HepG2 (cell line): ENCODE results near the gene BRAP. TPM values are rescaled to one million over a fixed set of nuclear protein-coding genes. Genes with fewer than 3 reads are reported as not detected.

Experiments
- AGO1 ChIP-seq: fragments of 200-400 bp; formaldehyde crosslinking; IDR thresholded peaks from 2 replicates; pipeline ENCODE4 v1.6.1; 2017; ENCODE audit warnings: mild to moderate bottlenecking, low read depth, low read length, moderate library complexity; ENCODE audit not compliant: poor library complexity, severe bottlenecking
- ATF3 ChIP-seq: sonication (generic); formaldehyde crosslinking; IDR thresholded peaks from 2 replicates; pipeline ENCODE4 v1.4.0; 2020; ENCODE audit warnings: missing genetic modification reagents
- CBX1 ChIP-seq: IDR thresholded peaks from one replicate; pipeline ENCODE4 v1.6.1; 2016; ENCODE audit warnings: antibody characterized with exemption, low read depth
- HINFP ChIP-seq: sonication (generic); formaldehyde crosslinking; IDR thresholded peaks from 2 replicates; pipeline ENCODE4 v1.4.0; 2020; ENCODE audit warnings: low read depth, mild to moderate bottlenecking, missing genetic modification reagents
- HNF4G ChIP-seq, 2 experiments: sonication (generic) in 1 of 2; formaldehyde crosslinking in 1 of 2; IDR thresholded peaks; 2 replicates each; pipeline versions ENCODE4 v1.4.0 to v1.6.1; 2011 to 2020; ENCODE audit warnings: borderline replicate concordance in 2 of 2, low read depth in 2 of 2, mild to moderate bottlenecking in 2 of 2, low read length in 1 of 2, missing genetic modification reagents in 1 of 2, moderate library complexity in 1 of 2
- IKZF1 ChIP-seq: fragments of 450-650 bp; IDR thresholded peaks from 2 replicates; pipeline ENCODE4 v1.7.1; 2016
- IRF1 ChIP-seq: sonication (generic); formaldehyde crosslinking; IDR thresholded peaks from 2 replicates; pipeline ENCODE4 v1.4.0; 2020; ENCODE audit warnings: low read depth, mild to moderate bottlenecking, missing genetic modification reagents
- MAX ChIP-seq: IDR thresholded peaks from 2 replicates; pipeline ENCODE4 v1.6.1; 2012; ENCODE audit warnings: inconsistent platforms
- NPAS2 ChIP-seq: sonication (generic); formaldehyde crosslinking; IDR thresholded peaks from 2 replicates; pipeline ENCODE4 v1.8.0; 2022; ENCODE audit warnings: mild to moderate bottlenecking, missing genetic modification reagents, borderline replicate concordance
- PAXIP1 ChIP-seq: sonication (generic); formaldehyde crosslinking; conservative IDR thresholded peaks from 2 replicates; pipeline ENCODE4 v1.4.0; 2020; ENCODE audit warnings: mild to moderate bottlenecking, missing genetic modification reagents, moderate library complexity
- POLR2AphosphoS5 ChIP-seq: IDR thresholded peaks from 2 replicates; pipeline ENCODE4 v1.6.1; 2012; ENCODE audit warnings: low read depth, low read length
- PRMT3 ChIP-seq: sonication (generic); formaldehyde crosslinking; IDR thresholded peaks from 2 replicates; pipeline ENCODE4 v1.8.1; 2022; ENCODE audit warnings: low read depth, mild to moderate bottlenecking, moderate library complexity, missing genetic modification reagents, borderline replicate concordance
- SOX5 ChIP-seq: IDR thresholded peaks from 2 replicates; pipeline ENCODE4 v1.6.1; 2016; ENCODE audit warnings: borderline replicate concordance
- THAP9 ChIP-seq: sonication (generic); formaldehyde crosslinking; IDR thresholded peaks from 2 replicates; pipeline ENCODE4; 2020; ENCODE audit warnings: missing genetic modification reagents, mild to moderate bottlenecking, borderline replicate concordance
- ZNF749 ChIP-seq: sonication (generic); formaldehyde crosslinking; IDR thresholded peaks from 2 replicates; pipeline ENCODE4 v1.8.0; 2022; ENCODE audit warnings: mild to moderate bottlenecking, missing genetic modification reagents, moderate library complexity, borderline replicate concordance
- polyA plus RNA-seq, 8 experiments: library from polyadenylated mRNA; depleted of rRNA in 3 of 8; stranded (reverse) in 7 of 8; unstranded in 1 of 8; fragments of >200 nt; fragmentation: Illumina TruSeq in 4 of 8; extraction: Trizol in 4 of 8; gene quantifications; 2 replicates each; pipeline versions ENCODE4 v1.2.1 to v1.2.3, GENCODE V29; 2011 to 2016; ENCODE audit warnings: low read depth in 4 of 8, missing spikeins in 1 of 8, mixed read lengths in 1 of 8; ENCODE audit not compliant: insufficient read depth in 1 of 8
- total RNA-seq, 5 experiments: library from RNA; depleted of rRNA; stranded (reverse); fragments of >200 nt; fragmentation: Illumina TruSeq; extraction: Trizol; gene quantifications; 2 replicates each; pipeline ENCODE4 v1.2.3, GENCODE V29; 2016; ENCODE audit warnings: low read depth in 1 of 5

BRAP gene
- total and polyA plus RNA-seq, 2 of the 13 experiments (the other 11 are each of a cell fraction or from before 2014, with no cell fraction given): 8.1 to 15.4 TPM

- TF ChIP-seq PAXIP1 (CRISPR knock-in tag): no peak
- TF ChIP-seq AGO1: peak; percentile 85
- 0 out of 2 replicates have a peak, but pooled peaks have one; percentile 21 for TF ChIP-seq THAP9 (CRISPR knock-in tag)
- 0 out of 2 replicates have a peak, but pooled peaks have one; percentile 5 for TF ChIP-seq ZNF749 (CRISPR knock-in tag)
- 0 out of 2 replicates have a peak, but pooled peaks have one; percentile 9 for TF ChIP-seq MAX
- TF ChIP-seq NPAS2 (CRISPR knock-in tag): no peak
- TF ChIP-seq HNF4G (IDR thresholded peaks at IDR 0.05; ENCODE audit: borderline replicate concordance, low read depth, low read length): no peak
- TF ChIP-seq HNF4G (CRISPR knock-in tag; IDR thresholded peaks at IDR 0.05; ENCODE audit: borderline replicate concordance, low read depth): no peak
- no peak for TF ChIP-seq ATF3 (CRISPR knock-in tag)
- TF ChIP-seq POLR2AphosphoS5: no peak
- no peak for TF ChIP-seq HINFP (CRISPR knock-in tag)
- no peak for TF ChIP-seq IRF1 (CRISPR knock-in tag)
- TF ChIP-seq CBX1: no peak
- no peak for TF ChIP-seq SOX5
- no peak for TF ChIP-seq IKZF1
- TF ChIP-seq PRMT3: no peak
Observed at GRCh38 chr12:111597831-111598636, 87.7 kb downstream of the BRAP start (continued).
